Activated CD8-positive, alpha-beta T cell treated with anti-CD3 and anti-CD28 coated beads for 36 hours (primary cell): ENCODE data around the gene DRGX. TPM values are rescaled to one million over a fixed set of nuclear protein-coding genes. Genes with fewer than 3 reads are reported as not detected.

Source experiments
- ATAC-seq: fragments of 200-7000 bp; cut with Tn5 transposase; one replicate; pipeline ENCODE4 v1.10.0; 2021; ENCODE audit warnings: mild to moderate bottlenecking, moderate library complexity
- CTCF ChIA-PET: fragments of 350-600 bp; sonication (Branson Sonifier 250); formaldehyde crosslinking; loops from one replicate; lab custom pipeline; 2021; ENCODE audit warnings: antibody characterized with exemption; lab: Charles Lee
- POLR2A ChIA-PET: fragments of 350-600 bp; sonication (Branson Sonifier 250); formaldehyde crosslinking; loops from one replicate; lab custom pipeline; 2021; ENCODE audit warnings: antibody characterized with exemption; lab: Charles Lee
- DNase-seq: peaks from one replicate; pipeline ENCODE4 v3.0.0-alpha.2; 2020
- H3K27ac Mint-ChIP-seq: one replicate; pipeline ENCODE4 v1.8.0; 2021; ENCODE audit warnings: mild to moderate bottlenecking, mixed read lengths
- H3K27me3 Mint-ChIP-seq: one replicate; pipeline ENCODE4 v1.8.0; 2021; ENCODE audit warnings: mixed read lengths
- H3K36me3 Mint-ChIP-seq: one replicate; pipeline ENCODE4 v1.8.0; 2021; ENCODE audit warnings: low read depth, mixed read lengths
- H3K4me1 Mint-ChIP-seq: one replicate; pipeline ENCODE4 v1.8.0; 2021; ENCODE audit warnings: low read depth, mixed read lengths
- H3K4me3 Mint-ChIP-seq: one replicate; pipeline ENCODE4 v1.8.0; 2021; ENCODE audit warnings: mild to moderate bottlenecking, moderate library complexity, mixed read lengths
- H3K9me3 Mint-ChIP-seq: one replicate; pipeline ENCODE4 v1.8.0; 2021; ENCODE audit warnings: mixed read lengths
- intact Hi-C: fragments of 100-400 bp; cut with micrococcal nuclease; formaldehyde crosslinking; loops from one replicate; pipeline ENCODE4 v1.10.0; 2022
- total RNA-seq, 2 experiments: library from RNA; stranded (reverse); gene quantifications; one replicate each; pipeline ENCODE4 v1.2.3, GENCODE V29; 2021
- TF ChIP-seq, protein P1 (sequence below): fragments of 200-600 bp; IDR thresholded peaks from one replicate; pipeline ENCODE4 v1.8.0; 2022; ENCODE audit warnings: antibody characterized with exemption, mild to moderate bottlenecking

DRGX gene
- not detected for total RNA-seq

DNA sequence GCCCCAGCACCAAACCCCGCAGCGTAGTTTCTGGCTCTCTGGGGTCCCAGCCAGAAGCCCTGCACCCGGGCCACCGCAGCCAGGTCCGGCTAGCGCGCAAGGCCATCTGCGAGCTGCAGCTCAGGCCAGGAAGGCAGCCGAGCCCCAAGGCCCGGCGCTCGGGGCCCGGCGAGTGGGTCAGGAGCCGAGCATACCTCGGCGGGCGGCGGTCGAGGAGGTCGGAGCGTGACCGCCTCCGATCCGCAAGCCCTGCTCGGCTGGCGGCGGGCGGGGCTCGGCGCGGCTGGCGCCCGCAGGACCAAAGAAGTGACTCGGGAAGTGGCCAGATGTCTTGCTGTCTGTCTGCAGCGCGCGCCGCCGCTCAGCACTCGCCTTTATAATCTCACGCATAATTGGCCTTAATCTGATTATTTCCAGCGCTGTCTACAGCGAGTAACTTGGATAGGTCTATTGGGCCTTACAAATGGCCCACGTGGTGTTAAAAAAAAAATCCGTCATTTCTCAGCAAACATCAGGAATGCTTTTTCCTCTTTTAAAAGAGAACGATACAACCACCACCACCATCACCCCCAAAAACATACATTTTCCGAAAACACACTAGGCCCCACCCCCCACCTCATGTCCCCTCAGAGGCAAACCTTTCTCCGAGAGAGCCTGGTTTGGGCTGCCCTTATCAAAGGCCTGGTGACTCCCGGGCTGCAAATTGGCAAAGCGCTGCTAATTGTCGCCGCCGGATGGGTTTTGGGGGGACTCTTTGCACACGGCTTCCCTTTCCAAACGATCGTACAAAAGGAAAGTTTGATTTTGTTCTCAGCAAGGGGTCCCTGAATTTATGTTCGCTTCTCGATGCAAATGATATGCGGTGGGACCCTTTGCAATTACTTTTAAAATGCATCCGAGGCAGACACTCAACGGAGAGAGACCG is at the start of gene DRGX:
TSS of gene DRGX (minus strand) at position 349 of the 925 bp plus-strand sequence. CDS start 649 bp downstream, outside the sequence.
- POLR2A ChIA-PET: no interaction called here
- DNase-seq: no peak
- CTCF ChIA-PET: no interaction called here
- Mint-ChIP-seq H3K9me3 (no peaks in the 10 kb centered on the region), H3K27me3 (peaks cover 70% of the 10 kb centered on the region), H3K4me3 (no peak within 1 kb of the TSS), H3K27ac (no peak within 1 kb of the TSS), H3K4me1 (peaks cover 7% of the 10 kb centered on the region), H3K36me3 (no peaks in the 10 kb centered on the region)
- TF ChIP-seq, protein P1, sequence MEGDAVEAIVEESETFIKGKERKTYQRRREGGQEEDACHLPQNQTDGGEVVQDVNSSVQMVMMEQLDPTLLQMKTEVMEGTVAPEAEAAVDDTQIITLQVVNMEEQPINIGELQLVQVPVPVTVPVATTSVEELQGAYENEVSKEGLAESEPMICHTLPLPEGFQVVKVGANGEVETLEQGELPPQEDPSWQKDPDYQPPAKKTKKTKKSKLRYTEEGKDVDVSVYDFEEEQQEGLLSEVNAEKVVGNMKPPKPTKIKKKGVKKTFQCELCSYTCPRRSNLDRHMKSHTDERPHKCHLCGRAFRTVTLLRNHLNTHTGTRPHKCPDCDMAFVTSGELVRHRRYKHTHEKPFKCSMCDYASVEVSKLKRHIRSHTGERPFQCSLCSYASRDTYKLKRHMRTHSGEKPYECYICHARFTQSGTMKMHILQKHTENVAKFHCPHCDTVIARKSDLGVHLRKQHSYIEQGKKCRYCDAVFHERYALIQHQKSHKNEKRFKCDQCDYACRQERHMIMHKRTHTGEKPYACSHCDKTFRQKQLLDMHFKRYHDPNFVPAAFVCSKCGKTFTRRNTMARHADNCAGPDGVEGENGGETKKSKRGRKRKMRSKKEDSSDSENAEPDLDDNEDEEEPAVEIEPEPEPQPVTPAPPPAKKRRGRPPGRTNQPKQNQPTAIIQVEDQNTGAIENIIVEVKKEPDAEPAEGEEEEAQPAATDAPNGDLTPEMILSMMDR: no peak
- intact Hi-C loops: no loop called here
- ATAC-seq: no peak

DNA sequence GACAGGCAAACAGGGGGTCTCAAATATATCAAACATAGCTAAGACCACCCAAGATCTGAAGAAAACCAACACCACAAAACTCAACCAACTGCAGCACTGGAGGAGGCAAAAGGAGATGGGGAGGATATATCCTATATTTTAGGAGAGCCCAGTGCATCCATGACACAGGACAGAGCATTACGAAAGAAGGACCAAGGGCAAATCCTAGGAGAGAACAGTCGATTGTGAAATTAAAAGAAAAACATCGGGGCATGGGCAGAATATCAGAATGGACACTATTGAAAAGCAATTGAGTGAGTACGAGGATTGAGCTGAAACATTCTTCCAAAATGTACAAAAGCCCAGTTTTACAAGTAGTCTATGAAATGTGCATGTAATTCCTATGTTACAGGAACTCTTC is 48.5 kb upstream of the DRGX start:
- peaks cover 15% of the 10 kb centered on the region for H3K9me3 Mint-ChIP-seq
- ChIA-PET CTCF (no interaction called here), POLR2A (no interaction called here)
- H3K27me3 Mint-ChIP-seq: peaks cover 8% of the 10 kb centered on the region
- TF ChIP-seq, protein P1: no peak
- H3K4me3 Mint-ChIP-seq: no peak overlapping the region
- intact Hi-C loops: no loop called here
- H3K4me1 Mint-ChIP-seq: peaks cover 27% of the 10 kb centered on the region
- H3K27ac Mint-ChIP-seq: no peak overlapping the region
- H3K36me3 Mint-ChIP-seq: peaks cover 3% of the 10 kb centered on the region
- no peak for DNase-seq
- no peak for ATAC-seq

DNA sequence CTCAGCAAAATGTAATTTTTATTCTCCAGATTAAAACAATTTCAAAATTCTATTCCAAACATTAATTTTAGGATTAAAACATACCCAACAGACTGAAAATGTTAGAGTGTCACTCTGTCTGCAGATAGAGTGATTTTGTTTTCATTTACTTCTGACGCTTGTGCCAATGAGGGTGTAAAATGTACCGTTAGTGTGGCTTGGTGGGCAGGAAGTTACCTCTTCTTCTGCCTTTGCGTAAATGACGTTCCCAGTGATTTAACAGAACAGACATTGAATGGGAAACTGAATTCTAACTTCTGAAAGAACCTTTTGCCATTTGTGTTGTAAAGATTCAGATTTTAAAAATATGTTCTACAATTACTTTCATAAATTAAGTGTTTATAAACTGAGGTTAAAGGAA is 47.0 kb upstream of the DRGX start:
- Mint-ChIP-seq H3K4me1 (peaks cover 27% of the 10 kb centered on the region), H3K27me3 (peaks cover 8% of the 10 kb centered on the region), H3K27ac (no peak overlapping the region), H3K4me3 (no peak overlapping the region), H3K36me3 (peaks cover 3% of the 10 kb centered on the region), H3K9me3 (peaks cover 5% of the 10 kb centered on the region)
- peak; percentile 42 for ATAC-seq
- intact Hi-C loops: no loop called here
- ChIA-PET CTCF (interaction anchor here (1.5 kb wide), 1 partner anchor 35 kb away, joined by 4 read pairs; no protein-coding TSS in a partner anchor), POLR2A (no interaction called here)
- DNase-seq: no peak
- TF ChIP-seq, protein P1: no peak

DNA sequence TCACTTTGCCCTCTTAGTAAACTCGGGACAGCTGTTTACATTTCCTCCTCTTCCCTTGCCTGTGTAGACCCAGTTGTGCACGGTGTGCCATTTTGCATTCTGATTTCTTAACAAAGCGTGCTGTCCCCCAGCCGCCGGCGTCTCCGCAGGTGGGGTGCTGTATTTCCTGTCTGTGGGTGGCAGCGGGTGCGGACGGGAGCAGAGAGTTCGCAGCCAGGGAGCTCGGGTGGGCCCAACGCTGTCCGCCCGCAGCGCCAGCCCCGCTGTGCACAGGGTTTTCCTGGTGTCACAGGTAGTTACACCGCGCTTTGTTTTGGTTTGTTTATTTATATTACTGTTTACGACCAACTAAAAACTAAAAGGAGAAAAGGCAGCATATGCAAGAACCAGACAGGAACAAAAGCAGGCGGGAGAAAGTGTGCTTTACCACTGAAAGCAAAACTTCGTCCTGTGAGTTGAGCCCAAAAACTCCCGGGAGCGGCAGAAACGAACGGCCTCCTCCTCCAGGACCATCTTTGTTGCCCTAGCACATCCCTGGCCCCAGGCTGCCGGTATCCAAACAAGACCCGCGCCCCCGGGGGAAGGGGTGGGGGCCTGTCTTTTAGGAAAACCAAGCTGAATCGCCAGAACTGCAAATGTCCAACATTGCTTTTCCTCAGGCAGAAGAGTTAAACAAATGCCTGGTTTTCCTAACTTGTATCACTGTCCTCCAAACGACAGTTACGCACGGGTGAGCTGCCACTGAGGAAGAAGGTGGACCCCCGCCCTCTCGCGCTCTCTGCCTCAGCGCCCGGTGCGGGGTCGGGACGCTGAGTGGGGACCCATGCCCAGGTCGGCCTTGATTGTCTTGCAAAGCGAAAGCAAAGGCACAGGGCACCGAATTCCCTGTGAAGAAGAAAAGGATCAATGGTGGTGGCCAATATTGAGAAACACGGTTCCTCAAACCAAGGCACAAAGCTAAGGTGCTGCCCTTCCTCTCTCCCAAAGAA is 45.9 kb upstream of the DRGX start:
- intact Hi-C loops: no loop called here
- ChIA-PET POLR2A (no interaction called here), CTCF (interaction anchor here (1.5 kb wide), 1 partner anchor 34 kb away, joined by 4 read pairs; no protein-coding TSS in a partner anchor)
- H3K27me3 Mint-ChIP-seq: peaks cover 8% of the 10 kb centered on the region
- no peak overlapping the region for H3K27ac Mint-ChIP-seq
- H3K4me3 Mint-ChIP-seq: peak overlapping the region; percentile 51
- peaks cover 3% of the 10 kb centered on the region for H3K9me3 Mint-ChIP-seq
- DNase-seq (peak; percentile 35), ATAC-seq (peak; percentile 53)
- H3K4me1 Mint-ChIP-seq: peaks cover 24% of the 10 kb centered on the region
- H3K36me3 Mint-ChIP-seq: peaks cover 3% of the 10 kb centered on the region
- TF ChIP-seq, protein P1: no peak
